ENCODE results near the gene THSD7B. TPM values are rescaled to one million over a fixed set of nuclear protein-coding genes. Genes with fewer than 3 reads are reported as not detected.

Gene THSD7B
- total and polyA plus RNA-seq, 2 of the 13 experiments (the other 11 are each of a cell fraction or from before 2014, with no cell fraction given): 0.02 TPM; not detected in 1

DNA sequence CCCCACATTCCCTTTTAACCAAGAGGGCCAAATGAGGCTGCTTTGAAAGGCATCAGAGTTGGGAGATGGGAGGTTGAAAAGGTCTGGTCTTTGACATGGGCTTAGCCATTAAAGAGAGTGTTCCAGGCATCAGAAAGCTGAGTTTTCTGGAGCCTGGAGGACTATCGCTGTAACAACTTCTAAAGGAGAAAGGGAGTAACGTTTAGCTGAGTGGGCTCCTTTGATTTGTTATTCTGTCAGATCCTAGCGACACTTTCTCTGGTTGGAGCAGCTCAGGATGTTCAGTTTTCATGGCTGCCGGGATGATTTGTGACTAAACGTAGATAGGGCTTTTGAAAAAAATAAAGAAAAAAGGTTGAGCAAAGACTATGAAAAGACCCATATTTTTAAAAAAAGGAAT lies 346.6 kb downstream of the THSD7B start:
- in situ Hi-C loops (cut with HindIII; ENCODE audit: extremely low pct_ligation_motif_present, low pct_unique_long_range_greater_than_20kb): no loop called here
- Histone ChIP-seq H3K4me3 (replicated peaks in 1 of 3; ENCODE audit: insufficient read depth in 1 of 3, low read depth in 2 of 3, low read length in 3 of 3) (no peak overlapping the region), H3K4me2 (ENCODE audit: low read depth, low read length) (no peak overlapping the region), H3K4me1 (ENCODE audit: insufficient read depth, low read length) (no peaks in the 10 kb centered on the region), H4K20me1 (ENCODE audit: insufficient read depth, low read length) (no peaks in the 10 kb centered on the region), H2AFZ (ENCODE audit: low read length) (no peak overlapping the region), H3K36me3 (replicated peaks in 1 of 2; ENCODE audit: control insufficient read depth in 1 of 2, insufficient read depth in 2 of 2, low read length in 2 of 2) (no peaks in the 10 kb centered on the region), H3K9me3 (ENCODE audit: low read length) (no peaks in the 10 kb centered on the region), H3K9ac (ENCODE audit: insufficient read depth, low read depth, low read length) (no peak overlapping the region), H3K27me3 (ENCODE audit: control insufficient read depth in 1 of 2, insufficient read depth in 2 of 2, low read length in 2 of 2) (no peaks in the 10 kb centered on the region; a peak in 1 of 5 replicates), H3K79me2 (ENCODE audit: insufficient read depth, low read length) (no peaks in the 10 kb centered on the region), H3K27ac (ENCODE audit: extremely low read length, insufficient read depth, low read length) (no peak overlapping the region)
- no peak for ATAC-seq
- WGBS (ENCODE audit: low lambda C conversion rate): 53% methylated on average over 5 of the region's 5 CpGs
- no peak for FAIRE-seq
- BruUV-seq (replicated peaks): no TSS peak
- POLR2A ChIA-PET: no interaction called here
- intact Hi-C loops (cut with micrococcal nuclease; ENCODE audit: unreplicated experiment): loop anchor here (5.0 kb wide), 1 partner anchor 235 kb away; no protein-coding TSS in a partner anchor
- TF ChIP-seq, protein P1, sequence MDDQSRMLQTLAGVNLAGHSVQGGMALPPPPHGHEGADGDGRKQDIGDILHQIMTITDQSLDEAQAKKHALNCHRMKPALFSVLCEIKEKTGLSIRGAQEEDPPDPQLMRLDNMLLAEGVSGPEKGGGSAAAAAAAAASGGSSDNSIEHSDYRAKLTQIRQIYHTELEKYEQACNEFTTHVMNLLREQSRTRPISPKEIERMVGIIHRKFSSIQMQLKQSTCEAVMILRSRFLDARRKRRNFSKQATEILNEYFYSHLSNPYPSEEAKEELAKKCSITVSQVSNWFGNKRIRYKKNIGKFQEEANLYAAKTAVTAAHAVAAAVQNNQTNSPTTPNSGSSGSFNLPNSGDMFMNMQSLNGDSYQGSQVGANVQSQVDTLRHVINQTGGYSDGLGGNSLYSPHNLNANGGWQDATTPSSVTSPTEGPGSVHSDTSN (CRISPR knock-in tag; IDR thresholded peaks at IDR 0.05; ENCODE audit: borderline replicate concordance): no peak
- TF ChIP-seq, protein P2, sequence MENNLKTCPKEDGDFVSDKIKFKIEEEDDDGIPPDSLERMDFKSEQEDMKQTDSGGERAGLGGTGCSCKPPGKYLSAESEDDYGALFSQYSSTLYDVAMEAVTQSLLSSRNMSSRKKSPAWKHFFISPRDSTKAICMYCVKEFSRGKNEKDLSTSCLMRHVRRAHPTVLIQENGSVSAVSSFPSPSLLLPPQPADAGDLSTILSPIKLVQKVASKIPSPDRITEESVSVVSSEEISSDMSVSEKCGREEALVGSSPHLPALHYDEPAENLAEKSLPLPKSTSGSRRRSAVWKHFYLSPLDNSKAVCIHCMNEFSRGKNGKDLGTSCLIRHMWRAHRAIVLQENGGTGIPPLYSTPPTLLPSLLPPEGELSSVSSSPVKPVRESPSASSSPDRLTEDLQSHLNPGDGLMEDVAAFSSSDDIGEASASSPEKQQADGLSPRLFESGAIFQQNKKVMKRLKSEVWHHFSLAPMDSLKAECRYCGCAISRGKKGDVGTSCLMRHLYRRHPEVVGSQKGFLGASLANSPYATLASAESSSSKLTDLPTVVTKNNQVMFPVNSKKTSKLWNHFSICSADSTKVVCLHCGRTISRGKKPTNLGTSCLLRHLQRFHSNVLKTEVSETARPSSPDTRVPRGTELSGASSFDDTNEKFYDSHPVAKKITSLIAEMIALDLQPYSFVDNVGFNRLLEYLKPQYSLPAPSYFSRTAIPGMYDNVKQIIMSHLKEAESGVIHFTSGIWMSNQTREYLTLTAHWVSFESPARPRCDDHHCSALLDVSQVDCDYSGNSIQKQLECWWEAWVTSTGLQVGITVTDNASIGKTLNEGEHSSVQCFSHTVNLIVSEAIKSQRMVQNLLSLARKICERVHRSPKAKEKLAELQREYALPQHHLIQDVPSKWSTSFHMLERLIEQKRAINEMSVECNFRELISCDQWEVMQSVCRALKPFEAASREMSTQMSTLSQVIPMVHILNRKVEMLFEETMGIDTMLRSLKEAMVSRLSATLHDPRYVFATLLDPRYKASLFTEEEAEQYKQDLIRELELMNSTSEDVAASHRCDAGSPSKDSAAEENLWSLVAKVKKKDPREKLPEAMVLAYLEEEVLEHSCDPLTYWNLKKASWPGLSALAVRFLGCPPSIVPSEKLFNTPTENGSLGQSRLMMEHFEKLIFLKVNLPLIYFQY (CRISPR knock-in tag; IDR thresholded peaks at IDR 0.05; ENCODE audit: borderline replicate concordance): no peak
- TF ChIP-seq ATF7 (IDR thresholded peaks at IDR 0.05) (no peak), ATF7 (CRISPR knock-in tag; IDR thresholded peaks at IDR 0.05) (no peak), ZFY (CRISPR knock-in tag; IDR thresholded peaks at IDR 0.05) (no peak), RAD21 (CRISPR knock-in tag; IDR thresholded peaks at IDR 0.05) (no peak), ZNF772 (CRISPR knock-in tag; IDR thresholded peaks at IDR 0.05) (no peak), ZNF883 (CRISPR knock-in tag; IDR thresholded peaks at IDR 0.05; ENCODE audit: not compliant biosample characterization) (no peak), ZNF670 (CRISPR knock-in tag; IDR thresholded peaks at IDR 0.05; ENCODE audit: borderline replicate concordance) (no peak)
- TF ChIP-seq, protein P3, sequence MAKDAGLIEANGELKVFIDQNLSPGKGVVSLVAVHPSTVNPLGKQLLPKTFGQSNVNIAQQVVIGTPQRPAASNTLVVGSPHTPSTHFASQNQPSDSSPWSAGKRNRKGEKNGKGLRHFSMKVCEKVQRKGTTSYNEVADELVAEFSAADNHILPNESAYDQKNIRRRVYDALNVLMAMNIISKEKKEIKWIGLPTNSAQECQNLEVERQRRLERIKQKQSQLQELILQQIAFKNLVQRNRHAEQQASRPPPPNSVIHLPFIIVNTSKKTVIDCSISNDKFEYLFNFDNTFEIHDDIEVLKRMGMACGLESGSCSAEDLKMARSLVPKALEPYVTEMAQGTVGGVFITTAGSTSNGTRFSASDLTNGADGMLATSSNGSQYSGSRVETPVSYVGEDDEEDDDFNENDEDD (CRISPR knock-in tag; IDR thresholded peaks at IDR 0.05; ENCODE audit: borderline replicate concordance): no peak
- DNase-seq (ENCODE audit: low spot score): no peak
- CTCF ChIA-PET (ENCODE audit: low intra/inter-chr PET ratio, low total read pairs): no interaction called here

Measured in HepG2 (cell line).